22Rv1 (cell line): ENCODE measurements around the gene ZNF14.
"Not testable (repeated sequence)": the region's sequence is repeated elsewhere in the genome, so short reads cannot be mapped to it uniquely, and the experiment has no call there.

ENCODE experiments used
- H3K27ac ChIP-seq: fragments of 450-650 bp; 2 replicates; pipeline ENCODE4 v1.5.1; 2017
- CTCF ChIP-seq: fragments of 450-650 bp; IDR thresholded peaks from 2 replicates; pipeline ENCODE4 v1.5.1; 2017; ENCODE audit warnings: mild to moderate bottlenecking
- ZFX ChIP-seq: fragments of 450-650 bp; IDR thresholded peaks from 2 replicates; pipeline ENCODE4 v1.6.1; 2017; ENCODE audit warnings: antibody characterized with exemption, borderline replicate concordance

ZNF14 gene

GRCh38 chr19:19711934-19712828 is 20.7 kb downstream of the ZNF14 start:
- no peak for TF ChIP-seq CTCF
- TF ChIP-seq ZFX, result no peak
- no peak overlapping the region for H3K27ac ChIP-seq

GRCh38 chr19:19711306-19711933 is 21.5 kb downstream of the ZNF14 start:
- TF ChIP-seq ZFX (no peak), CTCF (no peak)
- no peak overlapping the region for H3K27ac ChIP-seq

- H3K27ac ChIP-seq, result no peak overlapping the region
- no peak for TF ChIP-seq CTCF
- TF ChIP-seq ZFX, result no peak
These were observed 22.4 kb downstream of the ZNF14 start for GRCh38 chr19:19710506-19710905.

- TF ChIP-seq CTCF (no peak), ZFX (no peak)
- H3K27ac ChIP-seq, result no peak overlapping the region
These were observed 28.1 kb downstream of the ZNF14 start for GRCh38 chr19:19704836-19705235.

GRCh38 chr19:19700493-19700892 is 32.4 kb downstream of the ZNF14 start:
- not testable (repeated sequence) for H3K27ac ChIP-seq

- TF ChIP-seq CTCF (no peak), ZFX (no peak)
- no peak overlapping the region for H3K27ac ChIP-seq
These were observed 35.3 kb downstream of the ZNF14 start for GRCh38 chr19:19697589-19697988.

GRCh38 chr19:19696386-19696785 is 36.5 kb downstream of the ZNF14 start:
- TF ChIP-seq CTCF (no peak), ZFX (no peak)
- H3K27ac ChIP-seq, result no peak overlapping the region
